K562 (cell line): ENCODE data around the gene EYA2. TPM values are rescaled to one million over a fixed set of nuclear protein-coding genes. Genes with fewer than 3 reads are reported as not detected.

ENCODE experiments used
- CLOCK ChIP-seq: fragments of 250-450 bp; sonication (Bioruptor Pico); IDR thresholded peaks from 2 replicates; pipeline ENCODE4 v1.4.0; 2020; ENCODE audit warnings: mild to moderate bottlenecking, moderate library complexity, borderline replicate concordance
- E2F5 ChIP-seq: sonication (generic); formaldehyde crosslinking; IDR thresholded peaks from 2 replicates; pipeline ENCODE4 v1.8.0; 2022; ENCODE audit warnings: mild to moderate bottlenecking, missing genetic modification reagents
- ESRRB ChIP-seq: fragments of 250-450 bp; sonication (Bioruptor Pico); IDR thresholded peaks from 2 replicates; pipeline ENCODE4 v1.5.0; 2020; ENCODE audit warnings: mild to moderate bottlenecking, moderate library complexity, borderline replicate concordance
- MCM5 ChIP-seq: fragments of 450-650 bp; IDR thresholded peaks from 2 replicates; pipeline ENCODE4 v1.6.1; 2016; ENCODE audit warnings: low read depth
- NBN ChIP-seq: fragments of 450-650 bp; IDR thresholded peaks from 2 replicates; pipeline ENCODE4 v1.6.1; 2016; ENCODE audit warnings: low read depth, mild to moderate bottlenecking
- PHTF2 ChIP-seq: fragments of 250-450 bp; sonication (Bioruptor Pico); IDR thresholded peaks from 2 replicates; pipeline ENCODE4 v1.5.0; 2021; ENCODE audit warnings: mild to moderate bottlenecking
- SAFB2 ChIP-seq: fragments of 200-400 bp; formaldehyde crosslinking; IDR thresholded peaks from 2 replicates; pipeline ENCODE4 v1.6.1; 2018; ENCODE audit warnings: borderline replicate concordance, low read length, low read depth, moderate library complexity; ENCODE audit not compliant: severe bottlenecking
- STAG1 ChIP-seq: sonication (generic); formaldehyde crosslinking; IDR thresholded peaks from 2 replicates; pipeline ENCODE4 v1.5.0; 2020; ENCODE audit warnings: missing genetic modification reagents, borderline replicate concordance
- TBP ChIP-seq: optimal IDR thresholded peaks from 2 replicates; pipeline ENCODE3; 2011; ENCODE audit warnings: low read depth, low read length, improper control_type of control experiment
- ZKSCAN3 ChIP-seq: fragments of 250-450 bp; sonication (Bioruptor Pico); IDR thresholded peaks from 2 replicates; pipeline ENCODE4 v1.4.0; 2020
- ZNF224 ChIP-seq: sonication (generic); formaldehyde crosslinking; IDR thresholded peaks from 2 replicates; pipeline ENCODE4 v1.8.0; 2022; ENCODE audit warnings: mild to moderate bottlenecking, missing genetic modification reagents
- ZNF232 ChIP-seq: sonication (generic); formaldehyde crosslinking; IDR thresholded peaks from 2 replicates; pipeline ENCODE4 v1.8.0; 2022; ENCODE audit warnings: mild to moderate bottlenecking, missing genetic modification reagents
- ZNF3 ChIP-seq: fragments of 250-450 bp; sonication (Bioruptor Pico); IDR thresholded peaks from 2 replicates; pipeline ENCODE4 v1.5.0; 2021; ENCODE audit warnings: mild to moderate bottlenecking, moderate library complexity
- ZNF512 ChIP-seq: IDR thresholded peaks from 2 replicates; pipeline ENCODE4 v1.6.1; 2016; ENCODE audit warnings: missing genetic modification characterization, missing compliant biosample characterization
- ZNF76 ChIP-seq: fragments of 250-450 bp; sonication (Bioruptor Pico); IDR thresholded peaks from 2 replicates; pipeline ENCODE4 v1.4.0; 2020; ENCODE audit warnings: mild to moderate bottlenecking, moderate library complexity, borderline replicate concordance
- polyA plus RNA-seq, 8 experiments: library from polyadenylated mRNA; depleted of rRNA in 4 of 8; stranded (reverse) in 5 of 8; unstranded in 3 of 8; fragments of >200 nt; fragmentation: Nextera tagmentation in 2 of 8; fragmentation: Illumina TruSeq in 1 of 8; extraction: Ambion mirVana in 2 of 8; extraction: Trizol in 1 of 8; gene quantifications; 2 replicates each; pipeline versions ENCODE4 v1.2.1 to v1.2.3, GENCODE V29; 2011 to 2014; ENCODE audit warnings: inconsistent platforms in 1 of 8, missing spikeins in 1 of 8
- total RNA-seq, 7 experiments: library from RNA; depleted of rRNA in 6 of 7; stranded (reverse); fragments of >200 nt in 6 of 7; fragmentation: Illumina TruSeq in 2 of 7; extraction: Trizol in 2 of 7; gene quantifications; 2 replicates each; pipeline versions ENCODE4 v1.2.1 to v1.2.3, GENCODE V29; 2011 to 2021; ENCODE audit warnings: low replicate concordance in 1 of 7
- TF ChIP-seq, protein P1 (sequence below): fragments of 250-450 bp; sonication (Bioruptor Pico); IDR thresholded peaks from 2 replicates; pipeline ENCODE4 v1.5.0; 2022; ENCODE audit warnings: mild to moderate bottlenecking
- TF ChIP-seq, protein P2 (sequence below): fragments of 450-650 bp; IDR thresholded peaks from 2 replicates; pipeline ENCODE4 v1.6.1; 2016; ENCODE audit warnings: mild to moderate bottlenecking

Gene EYA2
- total and polyA plus RNA-seq, 9 of the 15 experiments (the other 6 are each of a cell fraction or from before 2014, with no cell fraction given): 0.03 TPM; not detected in 8

- TF ChIP-seq, protein P1, sequence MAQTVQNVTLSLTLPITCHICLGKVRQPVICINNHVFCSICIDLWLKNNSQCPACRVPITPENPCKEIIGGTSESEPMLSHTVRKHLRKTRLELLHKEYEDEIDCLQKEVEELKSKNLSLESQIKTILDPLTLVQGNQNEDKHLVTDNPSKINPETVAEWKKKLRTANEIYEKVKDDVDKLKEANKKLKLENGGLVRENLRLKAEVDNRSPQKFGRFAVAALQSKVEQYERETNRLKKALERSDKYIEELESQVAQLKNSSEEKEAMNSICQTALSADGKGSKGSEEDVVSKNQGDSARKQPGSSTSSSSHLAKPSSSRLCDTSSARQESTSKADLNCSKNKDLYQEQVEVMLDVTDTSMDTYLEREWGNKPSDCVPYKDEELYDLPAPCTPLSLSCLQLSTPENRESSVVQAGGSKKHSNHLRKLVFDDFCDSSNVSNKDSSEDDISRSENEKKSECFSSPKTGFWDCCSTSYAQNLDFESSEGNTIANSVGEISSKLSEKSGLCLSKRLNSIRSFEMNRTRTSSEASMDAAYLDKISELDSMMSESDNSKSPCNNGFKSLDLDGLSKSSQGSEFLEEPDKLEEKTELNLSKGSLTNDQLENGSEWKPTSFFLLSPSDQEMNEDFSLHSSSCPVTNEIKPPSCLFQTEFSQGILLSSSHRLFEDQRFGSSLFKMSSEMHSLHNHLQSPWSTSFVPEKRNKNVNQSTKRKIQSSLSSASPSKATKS: no peak
- no peak for TF ChIP-seq ZNF76
- TF ChIP-seq CLOCK: no peak
- TF ChIP-seq ZNF224 (CRISPR knock-in tag): 0 out of 2 replicates have a peak, but pooled peaks have one; percentile 29
- TF ChIP-seq NBN: no peak
- TF ChIP-seq ZKSCAN3 (CRISPR knock-in tag): no peak
- TF ChIP-seq ESRRB (CRISPR knock-in tag): no peak
- TF ChIP-seq ZNF232 (CRISPR knock-in tag): no peak
- no peak for TF ChIP-seq PHTF2
- TF ChIP-seq E2F5: no peak
- no peak for TF ChIP-seq ZNF512 (tag)
- TF ChIP-seq TBP: no peak
- TF ChIP-seq, protein P2, sequence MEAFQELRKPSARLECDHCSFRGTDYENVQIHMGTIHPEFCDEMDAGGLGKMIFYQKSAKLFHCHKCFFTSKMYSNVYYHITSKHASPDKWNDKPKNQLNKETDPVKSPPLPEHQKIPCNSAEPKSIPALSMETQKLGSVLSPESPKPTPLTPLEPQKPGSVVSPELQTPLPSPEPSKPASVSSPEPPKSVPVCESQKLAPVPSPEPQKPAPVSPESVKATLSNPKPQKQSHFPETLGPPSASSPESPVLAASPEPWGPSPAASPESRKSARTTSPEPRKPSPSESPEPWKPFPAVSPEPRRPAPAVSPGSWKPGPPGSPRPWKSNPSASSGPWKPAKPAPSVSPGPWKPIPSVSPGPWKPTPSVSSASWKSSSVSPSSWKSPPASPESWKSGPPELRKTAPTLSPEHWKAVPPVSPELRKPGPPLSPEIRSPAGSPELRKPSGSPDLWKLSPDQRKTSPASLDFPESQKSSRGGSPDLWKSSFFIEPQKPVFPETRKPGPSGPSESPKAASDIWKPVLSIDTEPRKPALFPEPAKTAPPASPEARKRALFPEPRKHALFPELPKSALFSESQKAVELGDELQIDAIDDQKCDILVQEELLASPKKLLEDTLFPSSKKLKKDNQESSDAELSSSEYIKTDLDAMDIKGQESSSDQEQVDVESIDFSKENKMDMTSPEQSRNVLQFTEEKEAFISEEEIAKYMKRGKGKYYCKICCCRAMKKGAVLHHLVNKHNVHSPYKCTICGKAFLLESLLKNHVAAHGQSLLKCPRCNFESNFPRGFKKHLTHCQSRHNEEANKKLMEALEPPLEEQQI: no peak
- no peak for TF ChIP-seq ZNF3 (CRISPR knock-in tag)
- no peak for TF ChIP-seq MCM5
- peak; percentile 97 for TF ChIP-seq STAG1 (CRISPR knock-in tag)
- TF ChIP-seq SAFB2: no peak
Observed at GRCh38 chr20:47196091-47197081, 301.7 kb downstream of the EYA2 start (continued).
